CD14-positive monocyte (primary cell): ENCODE measurements around the gene CTNNA3. TPM values are rescaled to one million over a fixed set of nuclear protein-coding genes. Genes with fewer than 3 reads are reported as not detected.

ENCODE experiments used
- DNase-seq, 3 donors: peaks; one replicate each; pipeline ENCODE4 v3.0.0-alpha.2; 2011 to 2022
- H2AFZ ChIP-seq: 2 replicates; pipeline ENCODE4 v1.6.0; 2012; ENCODE audit warnings: mild to moderate bottlenecking, low read depth, low read length, inconsistent platforms; ENCODE audit not compliant: insufficient read depth, poor library complexity, severe bottlenecking
- H3K27ac ChIP-seq, 2 donors: 1 replicate in 1 of 2; 2 replicates in 1 of 2; pipeline ENCODE4 v1.5.1; 2012 to 2013; ENCODE audit warnings: low read length in 2 of 2, control low read depth in 1 of 2, inconsistent platforms in 1 of 2, low read depth in 1 of 2, mild to moderate bottlenecking in 1 of 2
- H3K27me3 ChIP-seq, 2 donors: one replicate each; pipeline versions ENCODE4 v1.6.0 to v1.6.1; 2011 to 2013; ENCODE audit warnings: low read length in 2 of 2; ENCODE audit not compliant: control insufficient read depth in 2 of 2, insufficient read depth in 2 of 2
- H3K36me3 ChIP-seq, 2 donors: replicated peaks in 1 of 2; 1 replicate in 1 of 2; 2 replicates in 1 of 2; pipeline versions ENCODE4 v1.5.1 to v1.6.1; 2012 to 2013; ENCODE audit warnings: low read length in 2 of 2, control low read depth in 1 of 2, inconsistent platforms in 1 of 2, mild to moderate bottlenecking in 1 of 2; ENCODE audit not compliant: insufficient read depth in 2 of 2, control insufficient read depth in 1 of 2
- H3K4me1 ChIP-seq, 2 donors: 1 replicate in 1 of 2; 2 replicates in 1 of 2; pipeline versions ENCODE4 v1.5.1 to v1.6.1; 2012 to 2013; ENCODE audit warnings: low read length in 2 of 2, control low read depth in 1 of 2, inconsistent platforms in 1 of 2, mild to moderate bottlenecking in 1 of 2, moderate library complexity in 1 of 2; ENCODE audit not compliant: insufficient read depth in 2 of 2, control insufficient read depth in 1 of 2
- H3K4me2 ChIP-seq: replicated peaks from 2 replicates; pipeline ENCODE3; 2012; ENCODE audit warnings: low read length, moderate library complexity, mild to moderate bottlenecking; ENCODE audit not compliant: poor library complexity, severe bottlenecking; ENCODE audit errors: extremely low read depth
- H3K4me3 ChIP-seq, 3 experiments: fragments of 200-600 bp in 1 of 3; sonication (generic) in 1 of 3; replicated peaks in 1 of 3; 1 replicate in 2 of 3; 2 replicates in 1 of 3; pipeline ENCODE4 v1.5.1; 2011 to 2013; ENCODE audit warnings: low read length in 3 of 3, mild to moderate bottlenecking in 3 of 3, control low read depth in 2 of 3, low read depth in 2 of 3, inconsistent platforms in 1 of 3, moderate library complexity in 1 of 3
- H3K79me2 ChIP-seq: 2 replicates; pipeline ENCODE4 v1.6.0; 2012; ENCODE audit warnings: mild to moderate bottlenecking, control low read depth, inconsistent platforms, low read length, moderate library complexity; ENCODE audit not compliant: insufficient read depth
- H3K9ac ChIP-seq: 2 replicates; pipeline ENCODE4 v1.6.0; 2017; ENCODE audit warnings: low read length, mild to moderate bottlenecking; ENCODE audit not compliant: insufficient read depth, poor library complexity, severe bottlenecking
- H3K9me3 ChIP-seq, 2 donors: replicated peaks in 1 of 2; 1 replicate in 1 of 2; 2 replicates in 1 of 2; pipeline versions ENCODE4 v1.5.1 to v1.6.1; 2012 to 2013; ENCODE audit warnings: low read length in 2 of 2, control low read depth in 1 of 2; ENCODE audit not compliant: control insufficient read depth in 1 of 2, insufficient read depth in 1 of 2
- H4K20me1 ChIP-seq: 2 replicates; pipeline ENCODE4 v1.6.0; 2012; ENCODE audit warnings: mild to moderate bottlenecking, low read length, control low read depth, moderate library complexity; ENCODE audit not compliant: insufficient read depth
- H3K27ac Mint-ChIP-seq, 7 donors: one replicate each; pipeline ENCODE4 v1.8.0; 2020; ENCODE audit warnings: mild to moderate bottlenecking in 7 of 7, mixed read lengths in 7 of 7, moderate library complexity in 6 of 7, inconsistent platforms in 2 of 7
- H3K27me3 Mint-ChIP-seq, 3 donors: one replicate each; pipeline ENCODE4 v1.8.0; 2021 to 2022; ENCODE audit warnings: low read depth in 3 of 3, mild to moderate bottlenecking in 3 of 3, mixed read lengths in 3 of 3, moderate library complexity in 3 of 3, inconsistent platforms in 1 of 3
- H3K36me3 Mint-ChIP-seq, 2 donors: one replicate each; pipeline ENCODE4 v1.8.0; 2020; ENCODE audit warnings: mixed read lengths in 2 of 2, inconsistent platforms in 1 of 2, mild to moderate bottlenecking in 1 of 2
- H3K4me1 Mint-ChIP-seq: one replicate; pipeline ENCODE4 v1.8.0; 2020; ENCODE audit warnings: mild to moderate bottlenecking, mixed read lengths
- H3K4me3 Mint-ChIP-seq, 2 donors: one replicate each; pipeline ENCODE4 v1.8.0; 2020; ENCODE audit warnings: mild to moderate bottlenecking in 2 of 2, mixed read lengths in 2 of 2, moderate library complexity in 1 of 2
- H3K9me3 Mint-ChIP-seq, 7 donors: one replicate each; pipeline ENCODE4 v1.8.0; 2020 to 2022; ENCODE audit warnings: mixed read lengths in 7 of 7, mild to moderate bottlenecking in 6 of 7, moderate library complexity in 6 of 7, inconsistent platforms in 2 of 7
- WGBS: methylation state at CpG from one replicate; pipeline ENCODE4 v1.1.5; 2013; ENCODE audit warnings: missing lambda C conversion rate; ENCODE audit not compliant: insufficient coverage; 5-methylcytosine and 5-hydroxymethylcytosine counted together
- intact Hi-C, 2 donors: fragments of 100-400 bp; cut with micrococcal nuclease; formaldehyde crosslinking; loops; one replicate each; pipeline versions ENCODE4 v1.15.0 to v1.15.1; 2023
- polyA plus RNA-seq, 3 donors: library from polyadenylated mRNA; depleted of rRNA in 1 of 3; unstranded in 2 of 3; stranded (reverse) in 1 of 3; fragments of 300-500 nt in 2 of 3; fragments of >200 nt in 1 of 3; fragmentation: Illumina TruSeq in 2 of 3; gene quantifications; 1 replicate in 2 of 3; 2 replicates in 1 of 3; pipeline ENCODE4 v1.2.3, GENCODE V29; 2012 to 2021
- TF ChIP-seq, protein P1 (sequence below): fragments of 200-600 bp; IDR thresholded peaks from one replicate; pipeline ENCODE4 v1.8.0; 2022; ENCODE audit warnings: antibody characterized with exemption, mild to moderate bottlenecking

Gene CTNNA3
- polyA plus RNA-seq, 3 donors: not detected

DNA sequence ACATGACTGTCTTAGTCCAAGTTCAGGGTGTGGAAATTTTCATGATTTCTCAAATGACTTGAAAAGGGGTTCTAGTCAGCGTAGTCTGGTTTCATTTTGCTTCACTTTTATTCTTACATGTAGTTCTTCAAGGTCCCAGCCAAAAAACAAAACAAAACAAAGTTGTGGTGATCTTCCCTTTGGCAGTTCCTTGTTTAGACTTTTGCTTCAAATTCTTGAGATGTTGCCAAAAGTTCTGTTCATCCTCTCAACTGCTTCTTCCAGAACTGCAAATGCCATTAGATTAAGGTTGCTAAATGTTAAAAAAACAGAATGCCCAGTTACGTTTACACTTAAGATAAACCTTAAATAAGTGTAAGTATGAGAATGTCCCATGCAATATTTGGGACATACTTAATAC is 1140.9 kb downstream of the CTNNA3 start:
- H3K36me3 Mint-ChIP-seq: no peaks in the 10 kb centered on the region
- Histone ChIP-seq H3K9me3 (no peaks in the 10 kb centered on the region), H3K79me2 (no peaks in the 10 kb centered on the region), H3K4me2 (no peak overlapping the region), H3K27me3 (no peaks in the 10 kb centered on the region), H4K20me1 (no peaks in the 10 kb centered on the region), H3K4me3 (no peak overlapping the region), H3K27ac (no peak overlapping the region), H3K4me1 (no peaks in the 10 kb centered on the region), H2AFZ (no peak overlapping the region), H3K9ac (no peak overlapping the region), H3K36me3 (no peaks in the 10 kb centered on the region)
- no peak for DNase-seq
- intact Hi-C loops: no loop called here
- no peaks in the 10 kb centered on the region for H3K4me1 Mint-ChIP-seq
- H3K9me3 Mint-ChIP-seq: peaks cover 0 to 7% (median 2%) of the 10 kb centered on the region in 7 donors
- WGBS: no CpG with 5 or more reads among the region's 2 CpGs
- H3K4me3 Mint-ChIP-seq: no peak overlapping the region
- H3K27me3 Mint-ChIP-seq: peaks cover 0 to 2% (median 1%) of the 10 kb centered on the region in 3 donors
- TF ChIP-seq, protein P1, sequence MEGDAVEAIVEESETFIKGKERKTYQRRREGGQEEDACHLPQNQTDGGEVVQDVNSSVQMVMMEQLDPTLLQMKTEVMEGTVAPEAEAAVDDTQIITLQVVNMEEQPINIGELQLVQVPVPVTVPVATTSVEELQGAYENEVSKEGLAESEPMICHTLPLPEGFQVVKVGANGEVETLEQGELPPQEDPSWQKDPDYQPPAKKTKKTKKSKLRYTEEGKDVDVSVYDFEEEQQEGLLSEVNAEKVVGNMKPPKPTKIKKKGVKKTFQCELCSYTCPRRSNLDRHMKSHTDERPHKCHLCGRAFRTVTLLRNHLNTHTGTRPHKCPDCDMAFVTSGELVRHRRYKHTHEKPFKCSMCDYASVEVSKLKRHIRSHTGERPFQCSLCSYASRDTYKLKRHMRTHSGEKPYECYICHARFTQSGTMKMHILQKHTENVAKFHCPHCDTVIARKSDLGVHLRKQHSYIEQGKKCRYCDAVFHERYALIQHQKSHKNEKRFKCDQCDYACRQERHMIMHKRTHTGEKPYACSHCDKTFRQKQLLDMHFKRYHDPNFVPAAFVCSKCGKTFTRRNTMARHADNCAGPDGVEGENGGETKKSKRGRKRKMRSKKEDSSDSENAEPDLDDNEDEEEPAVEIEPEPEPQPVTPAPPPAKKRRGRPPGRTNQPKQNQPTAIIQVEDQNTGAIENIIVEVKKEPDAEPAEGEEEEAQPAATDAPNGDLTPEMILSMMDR: no peak
- no peak overlapping the region for H3K27ac Mint-ChIP-seq

DNA sequence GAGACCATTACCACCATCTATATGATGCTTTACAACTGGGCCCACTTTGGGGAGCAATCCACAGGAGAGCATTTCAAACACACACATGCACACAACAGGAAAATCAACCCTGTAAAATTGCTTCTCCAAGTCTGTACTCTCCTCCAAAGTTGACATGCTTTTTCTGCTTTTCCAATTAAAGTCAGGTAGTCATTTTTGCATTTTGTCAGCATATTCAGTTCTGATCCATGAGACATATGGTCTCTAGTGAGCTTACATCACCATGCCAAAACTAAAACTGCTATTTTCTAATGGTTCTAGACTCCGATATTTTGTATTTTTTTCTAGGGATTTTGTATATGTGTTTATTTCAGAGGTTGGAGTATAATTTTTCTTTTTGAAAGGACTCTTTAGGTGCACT is 1143.7 kb downstream of the CTNNA3 start:
- no peaks in the 10 kb centered on the region for H3K36me3 ChIP-seq
- Mint-ChIP-seq H3K36me3 (no peaks in the 10 kb centered on the region), H3K4me1 (no peaks in the 10 kb centered on the region), H3K27me3 (peaks cover 0 to 1% (median 0%) of the 10 kb centered on the region in 3 donors), H3K4me3 (no peak overlapping the region), H3K27ac (no peak overlapping the region), H3K9me3 (peaks cover 0 to 7% (median 5%) of the 10 kb centered on the region in 7 donors)
- no peaks in the 10 kb centered on the region for H3K27me3 ChIP-seq
- intact Hi-C loops: no loop called here
- H3K27ac ChIP-seq: no peak overlapping the region
- H3K4me1 ChIP-seq: no peaks in the 10 kb centered on the region
- WGBS: no CpG with 5 or more reads among the region's 1 CpG
- no peak overlapping the region for H3K4me2 ChIP-seq
- no peaks in the 10 kb centered on the region for H3K9me3 ChIP-seq
- no peaks in the 10 kb centered on the region for H4K20me1 ChIP-seq
- H3K9ac ChIP-seq: no peak overlapping the region
- DNase-seq: no peak
- no peak overlapping the region for H3K4me3 ChIP-seq
- H3K79me2 ChIP-seq: no peaks in the 10 kb centered on the region
- no peak overlapping the region for H2AFZ ChIP-seq
- TF ChIP-seq, protein P1: no peak
